ENCODE measurements around the gene SP1.

The SP1 gene

GRCh38 chr12:53344824-53345485, 35.0 kb upstream of the SP1 start (continued):
- TF ChIP-seq ZNF518A (tag by site-specific recombination; conservative IDR thresholded peaks at IDR 0.05; ENCODE audit: low read depth) (no peak), ZNF221 (tag by site-specific recombination; IDR thresholded peaks at IDR 0.05; ENCODE audit: borderline replicate concordance) (no peak), ZNF366 (tag by site-specific recombination; conservative IDR thresholded peaks at IDR 0.05) (peak; percentile 69), ZNF560 (tag by site-specific recombination; IDR thresholded peaks at IDR 0.05; ENCODE audit: borderline replicate concordance) (no peak), ZNF280D (tag by site-specific recombination; IDR thresholded peaks at IDR 0.05) (no peak), ZNF555 (tag by site-specific recombination; conservative IDR thresholded peaks at IDR 0.05) (no peak), FEZF1 (tag by site-specific recombination; IDR thresholded peaks at IDR 0.05) (peak; percentile 49), HOXD13 (CRISPR knock-in tag; IDR thresholded peaks at IDR 0.05; ENCODE audit: borderline replicate concordance) (no peak), CTCF (tag by site-specific recombination; IDR thresholded peaks at IDR 0.05) (peak; percentile 93), KLF17 (tag by site-specific recombination; IDR thresholded peaks at IDR 0.05) (no peak), WT1 (tag by site-specific recombination; IDR thresholded peaks at IDR 0.05) (no peak), ZNF645 (tag by site-specific recombination; IDR thresholded peaks at IDR 0.05) (no peak), ZNF600 (tag by site-specific recombination; IDR thresholded peaks at IDR 0.05) (peak; percentile 75), REPIN1 (tag by site-specific recombination; IDR thresholded peaks at IDR 0.05; ENCODE audit: low read depth) (no peak), ZNF843 (tag by site-specific recombination; IDR thresholded peaks at IDR 0.05) (peak; percentile 59; the same call in 1 of the 2 replicates), ZNF777 (tag by site-specific recombination; IDR thresholded peaks at IDR 0.05; ENCODE audit: borderline replicate concordance) (peak; percentile 68; the same call in 1 of the 2 replicates), ZNF701 (tag by site-specific recombination; IDR thresholded peaks at IDR 0.05) (no peak), ZNF391 (tag by site-specific recombination; IDR thresholded peaks at IDR 0.05; ENCODE audit: borderline replicate concordance, low read depth) (no peak), GLI2 (tag by site-specific recombination; IDR thresholded peaks at IDR 0.05; ENCODE audit: borderline replicate concordance, low read depth) (no peak), OSR2 (tag by site-specific recombination; IDR thresholded peaks at IDR 0.05) (no peak), ZNF580 (tag by site-specific recombination; IDR thresholded peaks at IDR 0.05) (no peak), SETDB1 (IDR thresholded peaks at IDR 0.05; ENCODE audit: insufficient read length, low read length) (no peak), ZNF571 (tag by site-specific recombination; IDR thresholded peaks at IDR 0.05) (no peak), ZNF398 (tag by site-specific recombination; IDR thresholded peaks at IDR 0.05) (peak; percentile 49), ZNF114 (tag by site-specific recombination; IDR thresholded peaks at IDR 0.05) (no peak)

Measured in HEK293 (cell line).